GM18870 (cell line): ENCODE data around the gene ZC3H12C.
A peak's percentile ranks its signal among the peaks of the same experiment; 100 is the strongest.

ENCODE experiments used
- ATAC-seq: cut with Tn5 transposase; IDR thresholded peaks from one replicate; pipeline ENCODE4 v1.9.1; 2021; ENCODE audit warnings: moderate library complexity; ENCODE audit not compliant: unreplicated experiment

The ZC3H12C gene

GRCh38 chr11:110096496-110096895 lies 3.3 kb downstream of the ZC3H12C start:
- no peak for ATAC-seq

- no peak for ATAC-seq
Observed at GRCh38 chr11:110097459-110098012, 4.3 kb downstream of the ZC3H12C start.

- ATAC-seq = peak; percentile 67
Observed at GRCh38 chr11:110098645-110099044, 5.5 kb downstream of the ZC3H12C start.

GRCh38 chr11:110100476-110101240 lies 7.5 kb downstream of the ZC3H12C start:
- ATAC-seq = no peak

GRCh38 chr11:110106713-110107274 lies 13.6 kb downstream of the ZC3H12C start:
- ATAC-seq = no peak

- no peak for ATAC-seq
Observed at GRCh38 chr11:110110854-110111253, 17.7 kb downstream of the ZC3H12C start.

- no peak for ATAC-seq
Observed at GRCh38 chr11:110112457-110112856, 19.3 kb downstream of the ZC3H12C start.

- ATAC-seq = no peak
Observed at GRCh38 chr11:110113505-110113904, 20.3 kb downstream of the ZC3H12C start.

GRCh38 chr11:110113973-110114372 lies 20.8 kb downstream of the ZC3H12C start:
- no peak for ATAC-seq

- no peak for ATAC-seq
Observed at GRCh38 chr11:110119317-110119716, 26.1 kb downstream of the ZC3H12C start.

- no peak for ATAC-seq
Observed at GRCh38 chr11:110121204-110121603, 28.0 kb downstream of the ZC3H12C start.

- ATAC-seq = no peak
Observed at GRCh38 chr11:110123003-110123402, 29.8 kb downstream of the ZC3H12C start.

- ATAC-seq = no peak
Observed at GRCh38 chr11:110124605-110125004, 31.4 kb downstream of the ZC3H12C start.

- no peak for ATAC-seq
Observed at GRCh38 chr11:110125632-110126031, 32.4 kb downstream of the ZC3H12C start.

- no peak for ATAC-seq
Observed at GRCh38 chr11:110126936-110127335, 33.7 kb downstream of the ZC3H12C start.

- ATAC-seq = no peak
Observed at GRCh38 chr11:110128161-110128560, 35.0 kb downstream of the ZC3H12C start.

- no peak for ATAC-seq
Observed at GRCh38 chr11:110130642-110131238, 37.5 kb downstream of the ZC3H12C start.

- ATAC-seq = no peak
Observed at GRCh38 chr11:110131386-110132123, 38.4 kb downstream of the ZC3H12C start.

- no peak for ATAC-seq
Observed at GRCh38 chr11:110133160-110133559, 40.0 kb downstream of the ZC3H12C start.

- ATAC-seq = no peak
Observed at GRCh38 chr11:110134110-110134509, 40.9 kb downstream of the ZC3H12C start.

GRCh38 chr11:110141812-110142211 lies 48.6 kb downstream of the ZC3H12C start:
- no peak for ATAC-seq
